ENCODE data around the gene CANT1. TPM values are rescaled to one million over a fixed set of nuclear protein-coding genes. Genes with fewer than 3 reads are reported as not detected.

The CANT1 gene
- total RNA-seq, 3 donors from 2014 or later, result 26.1 to 48.1 (median 41.0) TPM

DNA sequence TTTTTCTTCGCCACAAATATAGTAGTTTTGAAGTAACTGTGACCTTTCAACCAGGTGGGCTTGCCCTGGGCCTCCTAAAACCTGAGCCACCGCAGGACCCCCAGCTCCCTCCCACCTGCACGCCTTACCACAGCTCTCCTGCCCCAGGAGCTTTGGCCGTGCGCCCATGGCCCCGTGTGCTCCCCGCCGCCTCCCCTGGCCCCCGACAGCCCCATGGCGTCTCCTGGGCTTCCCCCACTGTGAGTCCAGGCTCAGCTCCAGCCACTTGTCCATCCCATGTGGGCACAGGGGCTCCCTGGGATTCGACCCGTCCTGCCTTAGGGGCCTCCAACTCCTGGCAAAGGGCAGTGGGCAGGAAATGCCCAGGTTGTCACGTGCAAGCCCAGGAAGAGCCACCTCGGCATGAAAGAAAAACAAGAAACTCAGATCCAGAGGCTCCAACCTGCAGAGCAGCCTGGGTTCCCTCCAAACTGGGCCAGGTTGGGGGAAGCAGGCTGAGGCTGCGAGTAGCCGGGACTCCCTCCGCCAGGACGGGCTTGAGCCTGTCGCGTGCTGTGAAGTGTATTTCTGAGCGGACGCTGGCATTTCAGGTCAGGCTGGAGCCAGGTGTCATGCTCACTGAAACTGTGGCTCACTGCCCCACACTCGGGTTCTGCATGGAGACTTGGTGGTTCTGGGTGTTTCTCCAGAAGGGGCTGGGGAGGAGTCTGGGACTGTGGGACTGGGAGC lies 35.6 kb downstream of the CANT1 start:
- H3K27ac ChIP-seq, result peak overlapping the region; percentile 66 to 92
- intact Hi-C loops (cut with DNase I; ENCODE audit: low total_unique reads), result loop anchor here (10.0 kb wide), 1 partner anchor 109 kb away; no protein-coding TSS in a partner anchor
- DNase-seq (ENCODE audit: low spot score in 2 of 2), result no peak

GRCh38 chr17:78973196-78973595 lies 36.4 kb downstream of the CANT1 start:
- Histone ChIP-seq H3K9me3 (no peaks in the 10 kb centered on the region), H3K36me3 (no peaks in the 10 kb centered on the region), H3K4me3 (no peak overlapping the region), H3K27ac (peak overlapping the region; percentile 66 to 92), H3K4me1 (peaks cover 12% of the 10 kb centered on the region in 2 donors), H3K27me3 (no peaks in the 10 kb centered on the region)
- no peak for TF ChIP-seq POLR2AphosphoS5 (IDR thresholded peaks at IDR 0.05)
- no peak for TF ChIP-seq POLR2A (IDR thresholded peaks at IDR 0.05)
- TF ChIP-seq, protein P1, sequence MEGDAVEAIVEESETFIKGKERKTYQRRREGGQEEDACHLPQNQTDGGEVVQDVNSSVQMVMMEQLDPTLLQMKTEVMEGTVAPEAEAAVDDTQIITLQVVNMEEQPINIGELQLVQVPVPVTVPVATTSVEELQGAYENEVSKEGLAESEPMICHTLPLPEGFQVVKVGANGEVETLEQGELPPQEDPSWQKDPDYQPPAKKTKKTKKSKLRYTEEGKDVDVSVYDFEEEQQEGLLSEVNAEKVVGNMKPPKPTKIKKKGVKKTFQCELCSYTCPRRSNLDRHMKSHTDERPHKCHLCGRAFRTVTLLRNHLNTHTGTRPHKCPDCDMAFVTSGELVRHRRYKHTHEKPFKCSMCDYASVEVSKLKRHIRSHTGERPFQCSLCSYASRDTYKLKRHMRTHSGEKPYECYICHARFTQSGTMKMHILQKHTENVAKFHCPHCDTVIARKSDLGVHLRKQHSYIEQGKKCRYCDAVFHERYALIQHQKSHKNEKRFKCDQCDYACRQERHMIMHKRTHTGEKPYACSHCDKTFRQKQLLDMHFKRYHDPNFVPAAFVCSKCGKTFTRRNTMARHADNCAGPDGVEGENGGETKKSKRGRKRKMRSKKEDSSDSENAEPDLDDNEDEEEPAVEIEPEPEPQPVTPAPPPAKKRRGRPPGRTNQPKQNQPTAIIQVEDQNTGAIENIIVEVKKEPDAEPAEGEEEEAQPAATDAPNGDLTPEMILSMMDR (IDR thresholded peaks at IDR 0.05), result no peak
- intact Hi-C loops (cut with DNase I; ENCODE audit: low total_unique reads), result loop anchor here (10.0 kb wide), 1 partner anchor 108 kb away; no protein-coding TSS in a partner anchor
- no peak for DNase-seq (ENCODE audit: low spot score in 2 of 2)

More for the DNA sequence above, 35.6 kb downstream of the CANT1 start:
- no peaks in the 10 kb centered on the region for H3K9me3 ChIP-seq
- no peaks in the 10 kb centered on the region for H3K27me3 ChIP-seq
- peak overlapping the region in 1 of 3 donors; percentile 34 for H3K4me3 ChIP-seq
- TF ChIP-seq POLR2AphosphoS5 (IDR thresholded peaks at IDR 0.05) (no peak), POLR2A (IDR thresholded peaks at IDR 0.05) (no peak)
- TF ChIP-seq, protein P1 (IDR thresholded peaks at IDR 0.05), result no peak
- no peaks in the 10 kb centered on the region for H3K36me3 ChIP-seq
- H3K4me1 ChIP-seq, result peaks cover 13 to 20% of the 10 kb centered on the region in 2 donors

DNA sequence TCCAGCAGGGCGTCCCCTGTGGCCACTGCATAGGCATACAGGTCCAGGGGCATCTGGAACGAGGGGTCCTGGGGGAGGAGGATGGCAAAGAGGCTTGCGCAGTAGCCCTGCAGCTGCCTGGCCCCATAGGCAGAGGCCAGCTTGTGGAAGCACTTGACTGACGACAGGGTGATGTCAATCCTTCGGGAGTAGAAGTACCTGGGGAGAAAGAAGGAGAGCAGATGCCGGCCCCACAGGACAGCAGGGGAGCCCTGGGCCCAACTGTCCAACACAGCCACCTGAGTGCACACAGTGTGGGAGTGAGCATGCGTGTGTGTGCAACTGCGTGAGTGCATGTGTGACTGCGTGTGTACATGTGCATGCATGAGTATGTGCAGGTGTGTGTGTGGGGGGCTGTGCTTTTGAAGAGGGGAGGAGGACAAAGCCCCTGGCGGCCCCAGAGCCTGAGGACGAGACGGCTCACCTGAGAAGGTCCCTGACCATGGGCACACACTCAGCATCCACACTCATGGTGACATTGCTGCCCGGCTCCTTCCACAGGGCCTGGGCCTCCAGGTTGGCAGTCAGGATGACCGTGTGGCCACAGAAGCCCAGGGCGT lies 37.0 kb downstream of the CANT1 start:
- intact Hi-C loops (cut with DNase I; ENCODE audit: low total_unique reads), result loop anchor here (10.0 kb wide), 1 partner anchor 108 kb away; no protein-coding TSS in a partner anchor

GRCh38 chr17:78971756-78972506 lies 37.6 kb downstream of the CANT1 start:
- intact Hi-C loops (cut with DNase I; ENCODE audit: low total_unique reads), result loop anchor here (10.0 kb wide), 1 partner anchor 107 kb away; no protein-coding TSS in a partner anchor
- Histone ChIP-seq H3K4me1 (peaks cover under 1 to 7% of the 10 kb centered on the region in 2 donors), H3K9me3 (no peaks in the 10 kb centered on the region), H3K27ac (peak overlapping the region in 1 of 2 donors; percentile 76), H3K4me3 (peak overlapping the region in 1 of 3 donors; percentile 27), H3K36me3 (no peaks in the 10 kb centered on the region), H3K27me3 (no peaks in the 10 kb centered on the region)
- DNase-seq (ENCODE audit: low spot score in 2 of 2), result no peak
- TF ChIP-seq POLR2AphosphoS5 (IDR thresholded peaks at IDR 0.05) (no peak), POLR2A (IDR thresholded peaks at IDR 0.05) (no peak)
- TF ChIP-seq, protein P1 (IDR thresholded peaks at IDR 0.05), result no peak

More for the DNA sequence above, 37.0 kb downstream of the CANT1 start:
- Histone ChIP-seq H3K27ac (peak overlapping the region in 1 of 2 donors; percentile 92), H3K36me3 (no peaks in the 10 kb centered on the region), H3K4me1 (peaks cover 6 to 12% of the 10 kb centered on the region in 2 donors), H3K27me3 (no peaks in the 10 kb centered on the region), H3K4me3 (no peak overlapping the region), H3K9me3 (no peaks in the 10 kb centered on the region)
- DNase-seq (ENCODE audit: low spot score in 2 of 2), result no peak
- TF ChIP-seq POLR2A (IDR thresholded peaks at IDR 0.05), result no peak
- TF ChIP-seq POLR2AphosphoS5 (IDR thresholded peaks at IDR 0.05), result no peak

Measured in breast epithelium (tissue), 4 donors.